Tibial artery (tissue), 4 donors: Measurements from ENCODE around the gene TSC2.
A peak's percentile ranks its signal among the peaks of the same experiment; 100 is the strongest.
"Not testable (repeated sequence)": the region's sequence is repeated elsewhere in the genome, so short reads cannot be mapped to it uniquely, and the experiment has no call there.

Experiments
- DNase-seq, 2 donors: peaks; one replicate each; pipeline ENCODE4 v3.0.0-alpha.2; 2019
- H3K27ac ChIP-seq, 2 donors: fragments of 200-600 bp; sonication (generic) in 1 of 2; 1 replicate in 1 of 2; 2 replicates in 1 of 2; pipeline ENCODE4 v1.5.1; 2018 to 2019; ENCODE audit warnings: mild to moderate bottlenecking in 1 of 2
- H3K27me3 ChIP-seq, 2 donors: fragments of 200-600 bp; sonication (generic) in 1 of 2; one replicate each; pipeline versions ENCODE4 v1.5.1 to v1.6.0; 2016 to 2019
- H3K36me3 ChIP-seq, 3 donors: fragments of 200-600 bp; sonication (generic) in 2 of 3; one replicate each; pipeline ENCODE4 v1.5.1; 2016 to 2019; ENCODE audit warnings: mild to moderate bottlenecking in 2 of 3
- H3K4me1 ChIP-seq, 4 donors: fragments of 200-600 bp; sonication (generic) in 2 of 4; 1 replicate in 3 of 4; 2 replicates in 1 of 4; pipeline ENCODE4 v1.5.1; 2016 to 2019
- H3K4me3 ChIP-seq, 2 donors: fragments of 200-600 bp; sonication (generic) in 1 of 2; 1 replicate in 1 of 2; 2 replicates in 1 of 2; pipeline ENCODE4 v1.5.1; 2018 to 2019; ENCODE audit warnings: mild to moderate bottlenecking in 2 of 2
- H3K9me3 ChIP-seq, 3 donors: fragments of 200-600 bp; sonication (generic) in 1 of 3; one replicate each; pipeline ENCODE4 v1.5.1; 2016 to 2019
- intact Hi-C: fragments of 100-400 bp; cut with DNase I; formaldehyde crosslinking; loops from one replicate; pipeline ENCODE4 v1.15.0; 2023; ENCODE audit warnings: low total_unique reads
- TF ChIP-seq, protein P1 (sequence below), 2 experiments: fragments of 200-600 bp in 1 of 2; fragments of 450-650 bp in 1 of 2; IDR thresholded peaks; one replicate each; pipeline ENCODE4 v1.5.1; 2017 to 2019; ENCODE audit warnings: antibody characterized with exemption in 2 of 2, mild to moderate bottlenecking in 1 of 2, moderate library complexity in 1 of 2

The TSC2 gene

DNA sequence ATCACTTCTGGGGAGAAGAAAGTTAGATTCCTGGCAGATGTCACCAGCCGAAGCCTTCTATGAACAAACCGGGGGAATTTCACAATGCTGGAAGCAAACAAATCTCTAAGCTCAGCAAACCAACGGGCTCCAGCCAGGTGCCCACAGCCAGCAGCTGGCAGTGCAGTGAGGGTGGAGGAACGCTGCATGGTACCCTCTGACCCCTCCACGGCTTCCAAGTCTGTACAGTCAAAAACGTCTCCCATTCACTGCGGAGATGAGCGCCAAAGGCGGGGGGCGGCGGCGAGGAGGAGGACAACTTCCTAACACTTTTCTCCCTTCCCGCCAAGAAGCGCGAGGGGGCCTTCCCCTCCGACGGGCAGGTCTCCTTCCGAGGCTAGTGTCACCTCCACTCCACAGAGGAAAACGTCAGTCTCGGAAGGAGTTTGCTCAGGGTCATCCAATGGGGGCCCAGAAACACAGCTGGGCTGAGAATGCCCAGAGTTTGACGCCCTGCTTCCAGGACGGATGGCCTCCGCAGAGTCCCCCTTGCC is 39.1 kb upstream of the TSC2 start:
- H3K4me1 ChIP-seq, result peaks cover 0 to 60% (median 58%) of the 10 kb centered on the region in 4 donors
- TF ChIP-seq, protein P1, sequence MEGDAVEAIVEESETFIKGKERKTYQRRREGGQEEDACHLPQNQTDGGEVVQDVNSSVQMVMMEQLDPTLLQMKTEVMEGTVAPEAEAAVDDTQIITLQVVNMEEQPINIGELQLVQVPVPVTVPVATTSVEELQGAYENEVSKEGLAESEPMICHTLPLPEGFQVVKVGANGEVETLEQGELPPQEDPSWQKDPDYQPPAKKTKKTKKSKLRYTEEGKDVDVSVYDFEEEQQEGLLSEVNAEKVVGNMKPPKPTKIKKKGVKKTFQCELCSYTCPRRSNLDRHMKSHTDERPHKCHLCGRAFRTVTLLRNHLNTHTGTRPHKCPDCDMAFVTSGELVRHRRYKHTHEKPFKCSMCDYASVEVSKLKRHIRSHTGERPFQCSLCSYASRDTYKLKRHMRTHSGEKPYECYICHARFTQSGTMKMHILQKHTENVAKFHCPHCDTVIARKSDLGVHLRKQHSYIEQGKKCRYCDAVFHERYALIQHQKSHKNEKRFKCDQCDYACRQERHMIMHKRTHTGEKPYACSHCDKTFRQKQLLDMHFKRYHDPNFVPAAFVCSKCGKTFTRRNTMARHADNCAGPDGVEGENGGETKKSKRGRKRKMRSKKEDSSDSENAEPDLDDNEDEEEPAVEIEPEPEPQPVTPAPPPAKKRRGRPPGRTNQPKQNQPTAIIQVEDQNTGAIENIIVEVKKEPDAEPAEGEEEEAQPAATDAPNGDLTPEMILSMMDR (IDR thresholded peaks at IDR 0.05), result no peak
- peak overlapping the region; percentile 76 to 84 for H3K27ac ChIP-seq
- H3K27me3 ChIP-seq, result no peaks in the 10 kb centered on the region
- H3K9me3 ChIP-seq, result no peaks in the 10 kb centered on the region
- H3K36me3 ChIP-seq, result peaks cover 0 to 6% (median 0%) of the 10 kb centered on the region in 3 donors
- intact Hi-C loops, result no loop called here
- no peak for DNase-seq
- H3K4me3 ChIP-seq, result peak overlapping the region; percentile 90 to 99

DNA sequence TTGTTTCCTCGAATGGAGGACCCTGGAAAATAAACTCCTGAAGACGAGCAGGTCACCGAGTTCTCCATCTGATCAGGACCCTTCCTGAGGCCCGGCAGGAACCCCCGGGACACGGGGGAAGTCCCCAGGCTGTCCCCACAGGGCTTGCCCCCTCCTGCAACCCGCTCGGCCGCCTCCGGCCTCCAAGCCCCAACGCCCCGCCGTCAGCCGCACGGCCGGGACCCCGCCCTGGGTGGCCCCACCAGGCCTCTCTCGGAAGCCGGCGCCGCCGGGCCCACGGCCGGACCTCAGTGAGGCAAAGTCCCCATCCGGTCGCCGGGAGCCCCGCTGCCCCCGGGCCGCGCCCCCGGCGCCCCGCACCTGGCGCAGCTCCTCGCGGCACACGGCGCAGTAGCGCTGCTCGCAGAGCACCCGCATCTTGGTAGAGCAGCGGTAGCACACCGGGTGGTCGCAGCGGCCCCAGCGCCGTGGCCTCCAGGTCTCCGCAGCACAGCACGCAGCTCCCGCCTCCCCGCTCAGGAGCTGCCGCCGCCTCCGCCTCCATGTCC is 38.5 kb upstream of the TSC2 start:
- Histone ChIP-seq H3K27ac (peak overlapping the region; percentile 76 to 84), H3K9me3 (no peaks in the 10 kb centered on the region), H3K4me1 (peaks cover 0 to 55% (median 53%) of the 10 kb centered on the region in 4 donors), H3K36me3 (peaks cover 0 to 6% (median 0%) of the 10 kb centered on the region in 3 donors), H3K4me3 (peak overlapping the region; percentile 90 to 99), H3K27me3 (no peaks in the 10 kb centered on the region)
- intact Hi-C loops, result no loop called here
- TF ChIP-seq, protein P1 (IDR thresholded peaks at IDR 0.05), result no peak
- no peak for DNase-seq

DNA sequence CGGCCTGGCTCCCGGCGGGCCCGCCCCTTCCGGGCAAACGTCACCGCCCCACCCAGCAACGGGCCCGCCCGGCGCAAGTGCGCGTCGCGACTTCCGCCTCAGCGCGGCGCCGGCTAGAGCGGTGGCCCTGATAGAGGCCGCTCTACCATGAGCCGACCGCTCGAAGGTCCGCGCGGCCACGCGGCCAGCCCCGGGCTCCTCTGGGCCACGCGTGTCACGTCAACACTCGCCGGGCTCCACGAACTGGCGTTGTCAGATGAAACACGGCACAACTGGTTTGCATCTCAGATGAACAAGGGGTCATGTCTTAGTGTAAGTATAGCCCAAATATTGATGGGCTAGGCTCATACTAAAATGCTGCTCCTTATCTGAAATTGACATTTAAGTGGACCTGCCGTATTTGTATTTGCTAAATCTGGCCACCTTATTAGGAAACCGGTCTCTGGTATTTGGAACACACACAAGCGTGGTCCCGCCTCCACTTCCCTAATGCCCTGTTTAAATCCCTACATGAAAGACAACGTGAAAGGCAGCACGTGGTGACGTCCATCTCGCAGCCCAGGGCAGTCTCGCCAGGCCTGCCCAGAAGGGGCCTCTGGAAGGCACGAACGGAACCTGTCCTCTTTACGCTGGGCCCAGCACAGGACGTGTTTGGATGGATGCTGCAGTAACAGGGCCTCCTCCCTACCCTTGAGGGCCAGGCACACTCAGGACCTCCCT is 37.8 kb upstream of the TSC2 start, which contains the start of gene ZNF598:
Gene ZNF598 (minus strand): TSS at position 31 of the 720 bp plus-strand sequence.
- TF ChIP-seq, protein P1 (IDR thresholded peaks at IDR 0.05), result peak in 1 of 2 experiments; percentile 12
- H3K27ac ChIP-seq, result peak within 1 kb of the TSS; percentile 84 to 92
- H3K4me1 ChIP-seq, result peaks cover 0 to 48% (median 47%) of the 10 kb centered on the region in 4 donors
- H3K27me3 ChIP-seq, result no peaks in the 10 kb centered on the region
- peaks cover 0 to 6% (median 0%) of the 10 kb centered on the region in 3 donors for H3K36me3 ChIP-seq
- intact Hi-C loops, result no loop called here
- peak; percentile 77 to 90 for DNase-seq
- H3K4me3 ChIP-seq, result peak within 1 kb of the TSS; percentile 90 to 99
- no peaks in the 10 kb centered on the region for H3K9me3 ChIP-seq

DNA sequence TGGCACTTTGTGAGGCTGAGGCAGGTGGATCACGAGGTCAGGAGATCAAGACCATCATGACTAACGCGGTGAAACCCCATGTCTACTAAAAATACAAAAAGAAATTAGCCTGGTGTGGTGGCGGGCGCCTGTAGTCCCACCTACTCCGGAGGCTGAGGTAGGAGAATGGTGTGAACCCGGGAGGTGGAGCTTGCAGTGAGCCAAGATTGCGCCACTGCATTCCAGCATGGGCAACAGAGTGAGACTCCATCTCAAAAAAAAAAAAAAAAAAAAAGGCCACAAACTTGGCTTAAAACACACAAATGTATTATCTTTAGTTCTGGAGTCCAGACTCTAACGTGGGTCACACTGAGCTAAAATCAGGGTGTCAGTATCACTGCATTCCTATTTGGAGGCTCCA is 36.1 kb upstream of the TSC2 start:
- H3K4me3 ChIP-seq, H3K27ac ChIP-seq, H3K27me3 ChIP-seq, H3K9me3 ChIP-seq, H3K36me3 ChIP-seq, intact Hi-C loops, DNase-seq: not testable (repeated sequence)
- peaks cover 0 to 33% (median 30%) of the 10 kb centered on the region in 4 donors for H3K4me1 ChIP-seq

DNA sequence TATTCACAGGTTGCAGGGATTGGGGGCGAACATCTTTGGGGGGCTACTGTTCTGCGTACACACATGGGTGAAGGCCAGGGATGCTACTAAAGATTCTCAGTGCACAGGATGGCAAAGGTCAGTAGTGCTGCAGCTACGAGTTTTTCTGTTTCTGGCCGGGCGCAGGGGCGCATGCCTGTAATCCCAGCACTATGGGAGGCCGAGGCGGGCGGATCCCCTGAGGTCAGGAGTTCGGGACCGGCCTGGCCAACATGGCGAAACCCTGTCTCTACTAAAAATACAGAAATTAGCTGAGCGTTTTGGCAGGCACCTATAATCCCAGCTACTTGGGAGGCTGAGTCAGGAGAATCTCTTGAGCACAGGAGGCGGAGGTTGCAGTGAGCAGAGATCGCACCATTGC is 34.3 kb upstream of the TSC2 start:
- H3K27ac ChIP-seq, result no peak overlapping the region
- intact Hi-C loops, result no loop called here

More for the DNA sequence above, 34.3 kb upstream of the TSC2 start:
- Histone ChIP-seq H3K36me3 (no peaks in the 10 kb centered on the region), H3K27me3 (peaks cover 0 to 11% of the 10 kb centered on the region in 2 donors), H3K4me1 (peaks cover 0 to 15% (median 12%) of the 10 kb centered on the region in 4 donors), H3K4me3 (no peak overlapping the region), H3K9me3 (no peaks in the 10 kb centered on the region)
- no peak for DNase-seq
- TF ChIP-seq, protein P1 (IDR thresholded peaks at IDR 0.05), result no peak
